ENCODE measurements around the gene PET100.
A peak's percentile ranks its signal among the peaks of the same experiment; 100 is the strongest.

Gene PET100

GRCh38 chr19:7629347-7630054 is at the start of gene PET100, which contains the start of gene XAB2:
TSS of gene PET100 (plus strand) at chr19:7629793. CDS start at chr19:7629834, 41 bp downstream.
TSS of gene XAB2 (minus strand) at chr19:7629545. CDS start at chr19:7629527, 18 bp downstream.
- DNase-seq: peak; percentile 92

- DNase-seq: no peak
These were observed 47.1 kb upstream of the PET100 start for GRCh38 chr19:7582446-7582845.

GRCh38 chr19:7589822-7590221 is 39.8 kb upstream of the PET100 start:
- no peak for DNase-seq

- DNase-seq: no peak
These were observed 39.3 kb upstream of the PET100 start for GRCh38 chr19:7590256-7590655.

- DNase-seq: peak; percentile 4
These were observed 34.0 kb upstream of the PET100 start, which contains the start of gene CAMSAP3 for GRCh38 chr19:7595466-7596133. TSS of gene CAMSAP3 (plus strand) at chr19:7595863. CDS start at chr19:7596003, 140 bp downstream.

- DNase-seq: no peak
These were observed 33.2 kb upstream of the PET100 start for GRCh38 chr19:7596211-7596937.

- no peak for DNase-seq
These were observed 31.9 kb upstream of the PET100 start for GRCh38 chr19:7597689-7598088.

GRCh38 chr19:7598180-7598579 is 31.4 kb upstream of the PET100 start:
- DNase-seq: no peak

- no peak for DNase-seq
These were observed 28.9 kb upstream of the PET100 start for GRCh38 chr19:7600721-7601120.

- DNase-seq: no peak
These were observed 27.2 kb upstream of the PET100 start for GRCh38 chr19:7602240-7602934.

- no peak for DNase-seq
These were observed 26.6 kb upstream of the PET100 start for GRCh38 chr19:7602935-7603497.

- DNase-seq: no peak
These were observed 25.7 kb upstream of the PET100 start for GRCh38 chr19:7603919-7604318.

GRCh38 chr19:7605490-7606222 is 23.9 kb upstream of the PET100 start:
- DNase-seq: no peak

GRCh38 chr19:7606289-7606688 is 23.3 kb upstream of the PET100 start:
- no peak for DNase-seq

GRCh38 chr19:7607212-7607873 is 22.2 kb upstream of the PET100 start:
- DNase-seq: no peak

- DNase-seq: no peak
These were observed 21.6 kb upstream of the PET100 start for GRCh38 chr19:7607874-7608560.

- no peak for DNase-seq
These were observed 18.9 kb upstream of the PET100 start for GRCh38 chr19:7610491-7611240.

- DNase-seq: no peak
These were observed 17.9 kb upstream of the PET100 start for GRCh38 chr19:7611541-7612279.

All from activated effector memory CD4-positive, alpha-beta T cell treated with Interleukin-2 at 50 U/mL for 16 hours (primary cell).